ENCODE data around the gene KIAA0825. TPM values are rescaled to one million over a fixed set of nuclear protein-coding genes. Genes with fewer than 3 reads are reported as not detected.

The KIAA0825 gene
- total RNA-seq, 1 donor from 2014 or later, result 0.90 TPM

GRCh38 chr5:94313696-94314095, 304.7 kb downstream of the KIAA0825 start:
- DNase-seq (ENCODE audit: low read depth in 2 of 2), result no peak

DNA sequence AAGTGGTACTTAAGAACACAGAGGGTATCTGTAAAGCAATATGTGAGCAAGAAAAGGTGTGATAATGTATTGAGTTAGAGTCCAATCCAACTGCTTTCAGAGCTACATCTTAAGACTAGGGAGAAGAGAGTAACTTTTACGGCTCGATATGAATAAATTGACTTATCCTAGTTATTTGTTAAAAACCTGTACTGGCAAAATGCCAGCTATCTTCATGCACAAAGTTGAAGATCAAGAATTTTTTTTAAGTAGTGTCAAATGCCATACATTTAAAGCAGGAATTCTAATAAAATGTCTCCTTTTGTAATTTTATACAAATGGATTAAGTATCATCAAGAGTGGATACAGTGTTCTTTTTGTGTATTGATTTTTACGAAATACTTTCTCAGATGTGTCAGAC, 305.2 kb downstream of the KIAA0825 start:
- no peak for DNase-seq (ENCODE audit: low read depth in 2 of 2)

GRCh38 chr5:94312298-94312697, 306.1 kb downstream of the KIAA0825 start:
- DNase-seq (ENCODE audit: low read depth in 2 of 2), result no peak

GRCh38 chr5:94310833-94311232, 307.6 kb downstream of the KIAA0825 start:
- no peak for DNase-seq (ENCODE audit: low read depth in 2 of 2)

DNA sequence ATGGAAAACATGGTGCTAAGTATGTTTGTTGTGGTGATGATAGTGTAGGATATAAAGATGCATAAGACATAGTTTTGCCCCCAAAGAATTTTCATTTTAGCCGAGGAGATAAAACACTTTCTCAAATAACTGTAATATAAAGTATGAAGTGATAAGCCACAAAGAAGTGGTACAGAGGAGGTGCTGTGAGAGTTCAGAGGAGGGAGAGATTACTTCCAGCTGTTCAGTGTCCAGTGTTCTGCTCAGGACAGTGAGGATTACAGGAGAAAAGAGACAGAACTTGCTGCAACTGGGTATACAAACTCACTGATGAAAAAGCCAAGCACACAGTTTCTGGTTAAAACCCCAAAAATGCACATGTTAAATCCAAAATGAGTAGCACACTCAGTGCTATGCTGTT, 309.3 kb downstream of the KIAA0825 start:
- DNase-seq (ENCODE audit: low read depth in 2 of 2), result no peak

DNA sequence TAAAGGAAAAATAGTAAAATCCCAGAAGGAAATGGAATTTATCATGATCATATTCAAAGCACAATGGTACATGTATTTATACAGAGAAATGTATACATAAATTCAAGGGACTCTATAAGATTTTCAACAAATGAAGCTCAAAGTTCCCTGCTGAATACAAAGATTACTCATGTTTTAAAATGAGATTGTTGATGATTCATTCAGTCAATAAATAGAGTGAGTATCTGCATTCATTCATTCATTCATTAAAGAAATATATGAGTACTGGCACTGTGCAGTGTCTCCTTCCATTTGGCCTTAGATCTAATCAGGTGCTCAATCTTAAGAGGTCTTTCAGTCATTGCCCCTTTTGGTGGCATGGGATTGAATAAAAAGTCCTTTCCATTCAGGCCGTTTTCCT, 310.0 kb downstream of the KIAA0825 start:
- DNase-seq (ENCODE audit: low read depth in 2 of 2), result no peak

DNA sequence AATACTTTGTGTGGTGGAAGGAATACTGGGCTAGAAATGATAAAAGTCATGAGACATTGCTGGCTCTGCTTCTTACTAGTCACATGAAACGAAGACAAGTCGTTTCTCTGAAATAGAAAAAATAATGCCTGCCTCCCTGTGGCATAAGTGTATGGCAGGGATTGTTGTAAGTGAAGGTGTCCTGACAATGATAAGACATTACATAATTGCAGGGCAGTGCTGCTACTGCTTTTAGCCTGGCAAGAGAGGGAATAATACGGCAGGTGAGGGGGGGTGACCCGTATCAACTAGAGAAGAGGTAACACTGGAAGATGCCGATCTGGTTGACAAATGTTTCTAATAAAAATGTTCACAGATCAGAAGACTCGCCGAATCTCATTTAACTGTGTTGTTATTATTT, 314.3 kb downstream of the KIAA0825 start:
- DNase-seq (ENCODE audit: low read depth in 2 of 2), result no peak

DNA sequence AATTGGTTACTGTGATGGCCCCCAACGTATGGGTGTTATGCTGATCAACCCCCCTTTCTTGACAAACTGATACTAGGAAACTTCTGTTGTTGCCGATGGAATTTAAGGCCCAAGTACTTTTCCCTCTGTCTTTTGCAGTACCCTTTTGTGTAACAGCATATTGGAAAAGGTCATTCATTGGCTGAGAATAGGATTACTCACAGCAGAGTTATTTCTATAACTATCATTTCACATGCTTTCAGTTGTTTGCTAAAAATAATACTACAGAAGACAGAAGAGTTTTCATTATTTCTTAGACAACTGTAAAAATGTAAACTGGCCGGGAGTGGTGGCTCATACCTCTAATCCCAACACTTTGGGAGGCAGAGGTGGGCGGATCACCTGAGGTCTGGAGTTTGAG, 329.5 kb downstream of the KIAA0825 start:
- no peak for DNase-seq (ENCODE audit: low read depth in 2 of 2)

DNA sequence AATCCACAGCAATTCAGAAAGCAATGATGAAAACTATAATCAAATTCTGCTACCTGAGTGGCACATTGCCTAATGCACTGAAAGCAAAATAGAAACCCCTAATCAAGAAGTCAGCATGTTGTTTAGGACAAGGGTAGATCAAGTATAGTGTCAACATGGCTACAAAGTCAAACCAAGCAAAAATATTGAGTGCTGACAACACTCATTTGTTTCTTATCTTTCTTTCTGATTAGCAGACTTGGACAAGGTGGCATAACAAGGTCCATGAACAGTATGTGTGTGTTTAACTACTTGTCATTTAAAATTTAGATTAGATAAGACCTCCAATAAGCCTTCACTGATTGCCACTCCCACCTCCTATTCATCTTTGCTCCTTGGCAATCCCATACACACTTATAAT, 332.4 kb downstream of the KIAA0825 start:
- DNase-seq (ENCODE audit: low read depth in 2 of 2), result no peak

DNA sequence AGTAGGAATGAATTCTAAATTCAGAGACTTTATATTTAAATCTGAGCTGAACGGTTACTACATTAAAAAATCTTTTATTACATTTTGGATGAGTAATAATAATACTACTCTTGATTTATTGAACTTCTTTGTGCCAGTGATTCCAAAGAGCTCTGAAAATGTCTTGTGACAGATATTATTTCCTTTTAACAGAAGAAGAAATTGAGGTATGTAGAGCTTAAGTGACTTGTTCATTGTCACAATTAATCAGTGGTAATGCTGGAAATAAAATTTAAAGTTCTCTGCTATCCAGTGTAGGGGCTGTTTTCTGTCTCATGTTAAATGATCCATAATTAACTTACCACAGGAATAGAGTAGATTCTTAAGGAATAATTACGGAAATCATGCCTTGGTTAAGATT, 335.3 kb downstream of the KIAA0825 start:
- DNase-seq (ENCODE audit: low read depth in 2 of 2), result no peak

- no peak for DNase-seq (ENCODE audit: low read depth in 2 of 2)
Observed at GRCh38 chr5:94281236-94281801, 337.1 kb downstream of the KIAA0825 start.

GRCh38 chr5:94276751-94277150, 341.7 kb downstream of the KIAA0825 start:
- DNase-seq (ENCODE audit: low read depth in 2 of 2), result no peak

- DNase-seq (ENCODE audit: low read depth in 2 of 2), result no peak
Observed at GRCh38 chr5:94276048-94276447, 342.4 kb downstream of the KIAA0825 start.

- no peak for DNase-seq (ENCODE audit: low read depth in 2 of 2)
Observed at GRCh38 chr5:94274707-94275106, 343.7 kb downstream of the KIAA0825 start.

DNA sequence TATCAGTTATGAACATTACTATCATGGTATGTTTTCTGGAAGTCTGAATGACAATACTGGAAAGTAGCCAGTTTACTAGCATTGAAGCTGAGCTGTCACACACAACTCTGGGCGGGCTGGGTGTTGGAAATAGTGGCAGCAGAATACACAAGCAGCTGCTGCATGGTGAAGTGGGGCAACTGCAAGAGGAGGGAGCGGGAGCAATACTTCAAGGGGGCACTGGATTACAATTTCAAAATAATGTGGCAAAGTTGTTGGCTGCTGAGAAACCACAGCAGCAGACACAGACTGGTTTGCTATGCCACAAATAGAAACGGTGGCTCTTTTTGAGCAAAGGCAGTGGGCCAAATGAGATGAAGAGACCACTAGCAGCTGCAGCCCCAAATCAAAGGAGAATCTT, 350.2 kb downstream of the KIAA0825 start:
- no peak for DNase-seq (ENCODE audit: low read depth in 2 of 2)

DNA sequence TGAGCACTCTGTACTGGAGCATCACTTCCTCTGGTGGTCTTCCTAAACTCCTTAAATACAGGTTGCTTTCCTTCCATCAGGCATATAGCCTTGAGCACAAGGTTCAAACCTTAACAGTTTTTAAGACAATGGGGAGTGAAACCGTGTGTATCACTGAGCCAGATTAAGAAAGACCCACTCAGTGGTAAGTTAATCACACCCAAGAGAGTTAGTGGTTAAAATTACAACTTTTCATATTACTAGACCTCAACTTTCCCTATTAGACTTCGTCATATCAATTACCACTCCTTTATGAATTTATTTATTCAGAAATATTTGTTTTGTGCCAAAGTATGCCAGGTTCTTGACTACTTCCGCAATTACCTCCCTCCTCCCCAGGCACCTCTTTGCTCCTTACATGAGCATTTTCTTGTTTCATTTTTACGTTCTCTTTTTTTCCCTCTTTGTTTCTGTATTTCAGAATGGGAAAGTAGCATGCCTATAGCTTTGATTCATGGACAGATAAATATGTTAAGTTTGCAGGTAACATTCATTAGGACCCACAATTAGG, 351.0 kb downstream of the KIAA0825 start:
- DNase-seq (ENCODE audit: low read depth in 2 of 2), result no peak

- no peak for DNase-seq (ENCODE audit: low read depth in 2 of 2)
Observed at GRCh38 chr5:94266170-94266569, 352.2 kb downstream of the KIAA0825 start.

GRCh38 chr5:94263068-94263467, 355.3 kb downstream of the KIAA0825 start:
- DNase-seq (ENCODE audit: low read depth in 2 of 2), result no peak

DNA sequence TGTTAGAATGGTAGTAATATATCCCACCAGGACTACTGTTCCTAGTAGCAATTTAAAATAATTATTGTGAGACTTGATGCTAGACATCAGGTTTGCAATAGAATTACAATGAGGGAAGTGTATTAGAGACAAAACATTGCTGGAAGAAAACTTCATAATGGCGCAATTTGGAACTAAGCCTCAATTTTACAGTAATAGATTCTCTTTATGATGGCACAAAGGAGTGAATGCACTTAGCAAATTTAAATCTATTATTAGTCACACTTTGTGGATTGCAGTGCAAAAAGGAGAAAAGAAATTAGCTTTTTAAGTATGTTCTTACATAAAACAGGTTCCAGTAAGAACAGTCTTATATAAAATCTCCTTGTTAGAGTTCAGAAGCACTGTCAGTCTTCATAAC, 358.3 kb downstream of the KIAA0825 start:
- DNase-seq (ENCODE audit: low read depth in 2 of 2), result no peak

DNA sequence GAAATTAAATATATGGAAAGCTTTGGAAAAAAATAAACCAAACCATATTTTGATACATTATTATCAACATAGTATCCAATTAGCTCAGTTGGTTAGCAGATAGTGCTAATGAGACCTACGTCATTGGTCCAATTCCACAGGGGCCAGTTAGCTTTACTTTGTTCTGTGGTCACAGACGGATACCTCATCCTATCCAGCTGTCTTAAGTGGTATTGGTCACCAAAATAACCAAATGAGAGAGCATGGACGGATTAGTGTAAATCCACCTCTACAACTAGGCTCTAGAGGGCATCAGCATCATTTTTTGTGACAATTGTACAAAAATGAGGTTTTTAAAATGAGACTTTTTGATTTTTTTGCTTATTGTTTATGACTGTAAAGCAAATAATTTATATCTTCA, 364.2 kb downstream of the KIAA0825 start:
- DNase-seq (ENCODE audit: low read depth in 2 of 2), result no peak

DNA sequence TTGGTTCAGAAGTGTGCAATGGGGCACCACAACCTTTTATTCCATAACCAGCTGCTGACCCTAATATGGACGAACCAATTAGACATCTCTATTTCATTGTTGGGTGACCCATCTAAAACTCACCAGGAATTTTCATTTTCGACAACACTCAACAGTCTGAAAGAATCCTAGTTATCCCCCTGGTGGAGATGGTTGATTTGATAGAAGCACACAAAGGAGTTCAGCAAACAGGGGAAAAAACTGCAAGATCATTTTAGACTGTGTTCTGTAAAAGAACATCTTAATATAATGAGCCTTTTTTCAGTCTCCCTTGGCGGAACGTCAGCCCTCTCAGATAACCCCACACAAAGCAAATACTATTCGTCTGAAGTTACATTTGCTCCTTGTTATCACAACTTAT, 367.4 kb downstream of the KIAA0825 start:
- DNase-seq (ENCODE audit: low read depth in 2 of 2), result no peak

- DNase-seq (ENCODE audit: low read depth in 2 of 2), result no peak
Observed at GRCh38 chr5:94249430-94249829, 369.0 kb downstream of the KIAA0825 start.

- DNase-seq (ENCODE audit: low read depth in 2 of 2), result no peak
Observed at GRCh38 chr5:94248175-94248875, 370.1 kb downstream of the KIAA0825 start.

All from dermis microvascular lymphatic vessel endothelial cell (primary cell).